ENCODE results near the gene MAP4. TPM values are rescaled to one million over a fixed set of nuclear protein-coding genes. Genes with fewer than 3 reads are reported as not detected.

MAP4 gene
- polyA plus RNA-seq, 2 of the 4 experiments (the other 2 are of a cell fraction) = 77.7 to 98.5 TPM

- POLR2A ChIA-PET = no interaction called here
Observed at GRCh38 chr3:47907784-47908183, 108.4 kb downstream of the MAP4 start.

GRCh38 chr3:47902746-47903145 lies 113.5 kb downstream of the MAP4 start:
- Histone ChIP-seq H3K4me2 (no peak overlapping the region), H3K27ac (no peak overlapping the region), H3K9me3 (no peaks in the 10 kb centered on the region), H3K4me3 (no peak overlapping the region), H3K4me1 (no peaks in the 10 kb centered on the region)
- FAIRE-seq = no peak
- DNase-seq (ENCODE audit: low read depth in 1 of 2, low spot score in 1 of 2) = no peak
- no peak for ATAC-seq
- ChIA-PET POLR2A (no interaction called here), CTCF (interaction anchor here (0.7 to 1.3 kb wide), 2 partner anchors 87 to 247 kb away, joined by 4 to 5 read pairs; no protein-coding TSS in a partner anchor)
- TF ChIP-seq EHF (CRISPR knock-in tag; IDR thresholded peaks at IDR 0.05) = no peak
- no peak for TF ChIP-seq ELK1 (IDR thresholded peaks at IDR 0.05; ENCODE audit: low read depth, low read length)
- TF ChIP-seq SREBF2 (IDR thresholded peaks at IDR 0.05) = no peak
- no peak for TF ChIP-seq POLR2AphosphoS2 (conservative IDR thresholded peaks at IDR 0.05; ENCODE audit: low read length)
- no peak for TF ChIP-seq TFCP2L1 (CRISPR knock-in tag; IDR thresholded peaks at IDR 0.05)
- no peak for TF ChIP-seq SMC3 (IDR thresholded peaks at IDR 0.05)
- no peak for TF ChIP-seq USF2 (IDR thresholded peaks at IDR 0.05)
- TF ChIP-seq FOXS1 (CRISPR knock-in tag; IDR thresholded peaks at IDR 0.05) = no peak
- TF ChIP-seq MAX (IDR thresholded peaks at IDR 0.05) = no peak
- no peak for TF ChIP-seq HEYL (CRISPR knock-in tag; IDR thresholded peaks at IDR 0.05)
- TF ChIP-seq NFE2L2 (conservative IDR thresholded peaks at IDR 0.05; ENCODE audit: low read length) = no peak
- TF ChIP-seq MAFK (IDR thresholded peaks at IDR 0.05; ENCODE audit: partially characterized antibody) = no peak
- TF ChIP-seq HES2 (IDR thresholded peaks at IDR 0.05) = no peak
- TF ChIP-seq TP53 (CRISPR knock-in tag; IDR thresholded peaks at IDR 0.05) = no peak

More at GRCh38 chr3:47907784-47908183, 108.4 kb downstream of the MAP4 start:
- Histone ChIP-seq H3K27ac (no peak overlapping the region), H3K9me3 (no peaks in the 10 kb centered on the region), H3K4me2 (no peak overlapping the region), H3K4me3 (no peak overlapping the region), H3K4me1 (peaks cover 19% of the 10 kb centered on the region)
- TF ChIP-seq ESRRA (IDR thresholded peaks at IDR 0.05; ENCODE audit: borderline replicate concordance, low read length) (no peak), REST (IDR thresholded peaks at IDR 0.05) (no peak), CHD2 (IDR thresholded peaks at IDR 0.05; ENCODE audit: low read length, partially characterized antibody) (no peak), CEBPB (IDR thresholded peaks at IDR 0.05) (no peak), EHF (CRISPR knock-in tag; IDR thresholded peaks at IDR 0.05) (no peak), MYC (IDR thresholded peaks at IDR 0.05; ENCODE audit: borderline replicate concordance, low read length) (no peak), EP300 (IDR thresholded peaks at IDR 0.05) (no peak), CBX8 (IDR thresholded peaks at IDR 0.05) (no peak), ELK1 (IDR thresholded peaks at IDR 0.05; ENCODE audit: low read depth, low read length) (no peak), BHLHE40 (IDR thresholded peaks at IDR 0.05; ENCODE audit: low read depth, low read length) (no peak), POLR2AphosphoS2 (conservative IDR thresholded peaks at IDR 0.05; ENCODE audit: low read length) (no peak), HES2 (IDR thresholded peaks at IDR 0.05) (no peak), FOXS1 (CRISPR knock-in tag; IDR thresholded peaks at IDR 0.05) (no peak), EHMT2 (IDR thresholded peaks at IDR 0.05; ENCODE audit: low read depth) (no peak), CHD4 (IDR thresholded peaks at IDR 0.05; ENCODE audit: borderline replicate concordance) (no peak), NR3C1 (IDR thresholded peaks at IDR 0.05) (no peak)
- DNase-seq (ENCODE audit: low read depth in 1 of 2, low spot score in 1 of 2) (no peak), FAIRE-seq (no peak), ATAC-seq (no peak)
- CTCF ChIA-PET = interaction anchor here (0.6 to 1.5 kb wide), 2 partner anchors 8 to 15 kb away, joined by 3 to 5 read pairs; no protein-coding TSS in a partner anchor

Data from A549 (cell line).